Activated T-cell treated with anti-CD3 and anti-CD28 coated beads for 1 hour (primary cell): ENCODE measurements around the gene GPR17.

ENCODE experiments used
- DNase-seq: peaks from one replicate; pipeline ENCODE4 v3.0.0-alpha.2; 2020; ENCODE audit warnings: low read depth

Gene GPR17

DNA sequence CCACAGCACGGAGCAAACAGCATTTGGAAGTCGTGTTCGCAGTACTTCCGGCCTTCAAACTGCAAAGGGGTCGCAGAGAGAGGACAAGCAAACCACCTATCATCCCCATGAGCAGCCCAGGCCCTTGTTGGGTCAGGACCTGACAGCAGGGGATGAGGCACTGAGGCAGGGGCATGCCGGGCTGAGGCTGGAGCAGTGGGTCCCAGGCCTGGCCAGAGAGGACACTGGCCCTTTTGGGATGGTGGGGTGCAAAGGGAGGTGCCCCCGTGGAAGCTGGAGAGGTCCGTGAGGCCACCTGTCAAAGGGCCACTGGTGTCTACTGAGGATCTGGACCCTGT lies 8.9 kb downstream of the GPR17 start:
- no peak for DNase-seq

DNA sequence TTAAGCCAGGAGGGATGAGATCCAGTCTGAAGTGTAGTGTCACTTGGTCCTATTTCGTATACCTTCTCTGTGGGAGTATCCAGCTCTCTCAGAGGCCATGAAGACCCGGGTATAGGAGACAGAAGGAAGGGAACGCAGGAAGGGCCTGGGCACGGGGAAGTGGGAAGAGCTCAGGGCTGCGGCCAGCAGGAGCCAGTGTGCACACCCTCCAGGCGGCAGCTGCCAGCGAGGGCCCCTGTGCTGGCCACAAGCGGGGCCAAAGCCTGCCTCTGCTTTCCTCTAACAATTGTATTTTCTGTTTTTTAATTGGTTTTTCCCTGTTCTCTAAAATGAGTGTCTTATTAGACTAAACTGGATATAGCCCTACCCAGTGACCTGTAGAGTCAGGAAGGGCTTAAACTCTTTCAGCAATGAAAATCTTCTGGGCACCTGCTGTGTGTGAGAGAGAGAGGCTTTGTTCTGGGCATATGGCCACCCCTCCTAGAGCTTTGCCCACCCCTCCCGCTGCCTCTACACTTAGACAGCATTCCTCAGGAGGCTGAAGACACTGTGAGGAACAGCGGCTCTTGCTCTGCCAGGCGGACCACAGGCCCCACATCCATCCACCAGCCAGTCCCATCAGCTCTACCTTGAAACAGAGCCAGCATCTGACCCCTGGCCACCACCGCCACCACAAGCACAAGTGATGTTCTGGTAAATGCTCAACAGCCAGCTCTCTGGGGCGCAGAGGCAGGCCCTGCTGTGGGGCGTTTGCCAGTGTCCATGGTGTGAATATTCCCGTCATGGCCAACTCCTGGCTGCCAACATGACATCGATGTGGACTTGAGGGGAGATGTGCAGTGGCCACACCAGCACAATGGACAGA lies 9.5 kb downstream of the GPR17 start:
- DNase-seq: no peak

DNA sequence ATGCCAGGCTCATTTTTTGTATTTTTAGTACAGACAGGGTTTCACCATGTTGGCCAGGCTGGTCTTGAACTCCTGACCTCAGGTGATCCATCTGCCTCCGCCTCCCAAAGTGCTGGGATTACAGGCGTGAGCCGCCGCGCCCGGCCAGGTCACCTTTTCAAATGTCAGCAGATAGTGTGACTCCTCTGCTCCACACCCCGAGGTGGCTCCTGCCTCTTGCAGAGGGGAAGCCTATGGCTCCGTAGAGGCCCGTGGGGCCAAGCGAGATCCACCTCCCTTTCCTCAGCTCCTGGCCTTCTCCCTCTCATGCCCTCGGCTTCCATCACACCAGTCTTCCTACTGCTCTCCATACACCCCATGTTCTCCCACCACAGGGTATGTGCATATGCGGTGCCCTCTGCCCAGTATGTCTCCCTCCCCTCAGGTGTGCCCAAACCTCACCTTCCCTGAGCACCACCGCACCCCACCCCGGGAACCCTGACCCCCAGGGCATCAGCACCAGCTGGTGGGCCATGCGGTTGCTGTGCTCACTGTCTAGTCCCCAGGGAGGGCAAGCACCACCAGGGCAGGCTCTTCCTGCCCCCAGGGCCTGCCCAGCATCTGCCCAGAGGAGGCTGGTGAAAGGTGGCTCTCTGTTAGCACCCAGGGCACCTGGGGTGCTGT lies 10.7 kb downstream of the GPR17 start:
- no peak for DNase-seq

DNA sequence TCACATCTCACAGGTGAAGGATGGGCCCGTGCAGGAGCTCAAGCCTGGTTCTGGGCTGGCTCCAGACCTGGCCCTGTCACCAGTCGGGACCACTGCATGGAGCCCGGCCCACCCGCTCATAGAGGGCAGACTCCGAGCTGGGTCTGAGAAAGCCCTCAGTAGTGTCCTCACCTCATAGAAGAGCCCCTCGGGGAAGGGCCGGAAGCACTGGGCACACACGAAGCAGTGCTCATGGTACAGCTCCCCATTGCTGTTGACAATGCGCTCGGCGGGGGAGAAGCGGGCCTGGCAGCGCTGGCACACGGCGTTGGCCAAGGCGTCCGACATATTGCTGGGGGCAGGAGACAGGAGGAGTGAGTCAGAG lies 11.3 kb downstream of the GPR17 start:
- DNase-seq: no peak

DNA sequence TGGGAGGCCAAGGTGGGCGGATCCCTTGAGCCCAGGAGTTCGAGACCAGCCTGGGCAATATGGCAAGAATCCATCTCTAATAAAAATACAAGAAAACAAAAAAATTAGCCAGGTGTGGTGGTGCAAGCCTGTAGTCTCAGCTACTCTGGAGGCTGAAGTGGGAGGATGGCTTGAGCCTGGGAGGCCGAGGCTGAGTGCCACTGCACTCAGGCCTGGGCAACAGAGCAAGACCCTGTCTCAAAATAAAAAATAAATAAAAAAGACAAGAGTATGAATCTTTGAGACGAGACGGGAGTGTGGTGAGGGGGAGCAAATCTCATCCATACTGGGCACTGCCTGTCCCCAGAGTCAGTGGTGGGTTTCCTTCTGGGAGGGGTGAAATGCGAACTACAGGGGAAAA lies 12.2 kb downstream of the GPR17 start:
- no peak for DNase-seq

DNA sequence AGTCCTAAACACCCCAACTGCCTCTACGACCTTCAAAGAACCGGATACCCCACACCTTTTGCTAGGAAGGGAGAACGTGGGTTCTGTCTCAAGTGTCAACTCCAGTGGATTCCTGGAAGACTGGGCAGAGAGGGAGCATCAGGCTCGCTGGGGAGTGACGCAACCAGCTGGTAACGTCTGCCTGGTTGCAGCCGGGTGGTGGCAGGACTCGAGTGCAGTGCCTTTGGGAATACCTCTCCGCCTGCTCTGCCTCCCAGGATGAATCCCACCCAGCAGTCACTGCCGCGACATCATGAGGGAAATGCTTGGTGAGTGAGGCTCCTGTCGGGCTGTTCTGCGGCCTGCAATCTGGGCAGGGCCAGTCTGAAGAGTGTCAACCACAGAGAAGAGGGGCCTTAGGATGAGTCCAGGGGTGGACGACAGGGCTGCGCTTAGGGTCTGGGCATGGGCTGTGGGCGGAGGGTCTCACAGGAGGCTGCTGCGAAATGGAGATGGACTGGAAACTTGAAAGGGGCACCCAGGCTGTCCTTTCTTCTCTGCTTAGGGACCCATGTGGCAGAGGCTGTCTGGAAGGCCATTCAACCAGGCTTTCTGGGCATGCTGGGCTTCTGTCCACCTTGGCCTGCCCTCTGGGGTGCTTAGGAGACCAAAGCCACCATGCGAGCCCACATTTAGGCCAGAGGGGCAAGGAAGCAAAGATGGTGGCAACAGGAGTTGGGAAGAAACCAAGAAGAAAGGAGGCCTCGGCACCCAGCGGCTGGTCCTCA lies 12.9 kb downstream of the GPR17 start:
- no peak for DNase-seq

GRCh38 chr2:127659408-127660290 lies 13.7 kb downstream of the GPR17 start:
- DNase-seq: no peak

GRCh38 chr2:127660291-127660578 lies 14.3 kb downstream of the GPR17 start:
- DNase-seq: no peak

GRCh38 chr2:127661072-127661649 lies 15.2 kb downstream of the GPR17 start:
- no peak for DNase-seq

DNA sequence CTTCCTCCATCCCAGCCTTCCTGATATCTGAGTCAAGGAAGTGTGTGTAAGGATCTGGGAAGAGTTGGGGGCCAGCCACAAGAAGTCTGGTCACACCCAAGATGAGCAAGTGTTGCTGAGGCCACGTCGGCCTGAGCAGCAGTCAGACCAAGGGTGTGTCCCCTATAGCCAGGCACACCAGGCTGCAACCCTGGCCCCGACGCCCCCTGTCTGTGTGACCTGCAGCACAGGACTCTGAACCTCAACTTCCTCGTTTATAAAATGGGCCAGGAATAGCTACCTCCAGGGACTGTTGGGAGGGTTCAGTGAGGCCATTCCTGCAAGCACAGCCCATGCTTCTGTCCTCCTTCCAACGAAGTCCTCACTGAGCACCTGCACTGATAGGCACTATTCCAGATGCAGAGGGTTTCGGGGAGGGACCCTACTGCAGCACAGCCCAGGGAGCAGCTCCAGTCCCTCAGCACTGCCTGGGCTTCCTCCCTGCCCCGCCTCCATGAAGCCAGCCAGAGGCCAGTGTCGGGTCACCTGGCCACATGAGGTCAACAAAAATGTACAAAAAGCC lies 16.1 kb downstream of the GPR17 start:
- DNase-seq: no peak

DNA sequence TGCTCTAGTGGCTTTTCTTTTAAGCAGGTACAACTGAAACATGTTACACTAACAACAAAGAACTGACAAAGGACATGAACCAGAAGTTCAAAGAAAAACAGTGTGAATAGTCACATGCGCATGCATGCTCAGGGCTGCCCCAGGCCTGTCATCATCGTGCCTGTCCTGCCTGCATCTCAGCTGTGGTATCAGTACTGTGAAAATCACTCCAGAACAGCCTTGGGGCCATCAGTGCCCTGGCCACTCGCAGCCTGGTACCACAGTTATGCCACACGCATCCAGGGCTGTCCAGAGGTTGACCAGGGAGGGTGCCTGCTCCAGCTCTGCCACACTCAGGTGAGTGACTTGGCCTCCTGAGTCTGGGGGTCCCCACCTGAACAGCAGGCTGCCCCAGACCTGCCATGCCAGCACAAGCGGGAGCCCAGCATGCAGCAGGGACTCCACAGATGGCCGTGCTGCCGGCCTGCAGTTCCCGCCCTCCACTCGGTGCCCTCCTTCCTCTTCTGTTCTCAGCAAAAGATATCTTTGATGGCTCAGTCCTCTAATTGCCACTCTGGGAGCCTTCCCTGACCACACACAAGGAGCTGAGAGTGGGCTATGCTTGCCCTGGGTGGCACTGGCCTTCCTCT lies 17.1 kb downstream of the GPR17 start:
- no peak for DNase-seq

DNA sequence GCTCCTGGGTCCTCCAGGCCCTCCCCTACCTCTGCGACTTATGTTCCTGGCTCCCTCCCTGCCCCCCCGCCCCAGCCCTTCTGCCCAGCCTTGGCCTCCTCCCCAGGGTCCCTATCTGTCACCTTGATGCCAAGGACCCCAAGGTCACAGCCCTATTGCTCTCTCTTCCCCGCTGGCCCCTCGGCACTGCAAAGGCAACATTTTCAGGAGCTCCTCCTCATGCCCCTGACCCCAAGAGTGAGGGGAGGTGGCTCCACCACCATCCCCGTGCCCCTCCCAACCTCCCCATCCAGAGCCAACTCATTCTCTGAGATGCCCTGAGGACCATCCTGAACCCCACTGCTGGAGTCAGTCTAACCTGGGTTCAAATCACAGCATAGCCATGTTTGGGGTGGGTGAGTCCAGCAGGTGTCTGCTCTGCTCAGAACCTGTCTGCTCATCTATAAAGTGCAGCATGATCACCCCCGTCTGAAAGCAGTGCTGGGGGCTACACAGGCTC lies 17.7 kb downstream of the GPR17 start:
- no peak for DNase-seq

- DNase-seq: no peak
Measured at GRCh38 chr2:127664065-127664894, 18.3 kb downstream of the GPR17 start.

DNA sequence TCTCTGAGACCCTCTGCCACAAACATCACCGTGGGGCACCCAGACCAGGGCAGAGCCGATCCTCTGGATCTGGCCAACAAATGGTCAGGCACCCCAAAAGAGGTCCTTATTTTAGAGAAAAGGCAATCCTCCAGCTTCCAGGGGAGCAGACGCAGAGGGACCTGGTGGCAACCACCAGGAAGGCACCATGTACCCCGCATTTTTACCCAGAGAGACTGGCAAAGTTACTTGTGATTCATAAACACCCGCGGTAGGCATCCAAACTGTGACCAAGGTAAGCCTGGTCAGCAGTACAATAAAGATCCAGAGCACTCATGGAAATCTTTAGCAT lies 18.9 kb downstream of the GPR17 start:
- DNase-seq: no peak

GRCh38 chr2:127665267-127665893 lies 19.4 kb downstream of the GPR17 start:
- no peak for DNase-seq

DNA sequence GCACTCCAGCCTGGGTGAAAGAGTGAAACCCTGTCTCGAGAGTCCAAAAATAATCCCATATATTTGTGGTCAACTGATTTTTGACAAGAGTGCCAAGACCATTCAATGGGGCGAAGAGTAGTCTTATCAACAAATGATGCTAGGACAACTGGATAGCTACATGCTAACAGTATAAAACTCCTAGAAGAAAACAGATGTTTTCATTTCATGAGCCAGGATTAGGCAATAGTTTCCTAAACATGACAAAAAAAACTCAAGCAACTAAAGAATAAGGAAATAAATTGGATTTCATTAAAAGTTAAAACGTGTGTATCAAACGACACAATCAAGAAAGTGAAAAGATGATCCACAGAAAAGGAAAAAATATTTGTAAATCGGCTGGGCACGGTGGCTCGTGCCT lies 23.1 kb downstream of the GPR17 start:
- no peak for DNase-seq

- DNase-seq: no peak
Measured at GRCh38 chr2:127670055-127670956, 24.4 kb downstream of the GPR17 start.

DNA sequence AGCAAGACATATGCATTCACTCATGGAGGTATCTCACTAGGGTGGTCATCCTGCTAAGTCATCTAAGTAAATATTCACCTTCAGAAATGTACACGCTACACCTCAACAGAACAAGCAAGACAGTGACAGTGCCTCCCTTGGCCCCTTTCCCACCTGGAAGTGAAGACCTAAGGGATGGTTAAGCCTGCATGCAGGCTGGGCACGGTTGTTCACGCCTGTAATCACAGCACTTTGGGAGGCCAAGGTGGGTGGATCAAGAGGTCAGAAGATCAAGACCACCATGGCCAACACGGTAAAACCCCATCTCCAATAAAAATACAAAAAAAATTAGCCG lies 25.0 kb downstream of the GPR17 start:
- no peak for DNase-seq
